ENCODE results near the gene ASPG. TPM values are rescaled to one million over a fixed set of nuclear protein-coding genes. Genes with fewer than 3 reads are reported as not detected.

Gene ASPG
- total and polyA plus RNA-seq, 2 donors (not counting 3 experiments of a cell fraction or from before 2014, with no cell fraction given), result not detected

GRCh38 chr14:104102282-104102914, 16.9 kb downstream of the ASPG start:
- TF ChIP-seq MYC (IDR thresholded peaks at IDR 0.05; ENCODE audit: low read depth, low read length), result no peak
- TF ChIP-seq POLR2A (IDR thresholded peaks at IDR 0.05; ENCODE audit: low read depth, low read length), result no peak
- no peak for TF ChIP-seq CTCF (IDR thresholded peaks at IDR 0.05; ENCODE audit: extremely low read depth in 1 of 2, insufficient read depth in 1 of 2, low read depth in 1 of 2, low read length in 2 of 2)
- TF ChIP-seq MAX (IDR thresholded peaks at IDR 0.05; ENCODE audit: insufficient read depth, insufficient read length), result no peak
- no peak for TF ChIP-seq GATA2 (IDR thresholded peaks at IDR 0.05; ENCODE audit: insufficient read depth, insufficient read length, low read depth, low read length)
- TF ChIP-seq JUN (IDR thresholded peaks at IDR 0.05; ENCODE audit: borderline replicate concordance, insufficient read depth, insufficient read length, low read depth), result no peak
- no peak for TF ChIP-seq FOS (IDR thresholded peaks at IDR 0.05; ENCODE audit: borderline replicate concordance, insufficient read depth, low read length)
- no peak for TF ChIP-seq POLR2AphosphoS5 (IDR thresholded peaks at IDR 0.05; ENCODE audit: insufficient read depth, low read depth, low read length)
- TF ChIP-seq EZH2 (IDR thresholded peaks at IDR 0.05; ENCODE audit: borderline replicate concordance, low read depth, low read length, severe bottlenecking), result no peak
- H3K27ac ChIP-seq (ENCODE audit: insufficient read depth, low read depth, low read length), result no peak overlapping the region
- BruUV-seq (replicated peaks), result no TSS peak
- no peaks in the 10 kb centered on the region for H4K20me1 ChIP-seq (replicated peaks; ENCODE audit: control insufficient read depth, extremely low read depth, insufficient read depth, low read length)
- CTCF ChIA-PET, result no interaction called here
- dilution Hi-C loops (cut with MboI; ENCODE audit: extremely low pct_ligation_motif_present, low sequenced_read_pairs) (no loop called here), intact Hi-C loops (cut with micrococcal nuclease) (no loop called here)
- no peak overlapping the region for H3K4me2 ChIP-seq (ENCODE audit: insufficient read depth, low read length)
- no peaks in the 10 kb centered on the region for H3K27me3 ChIP-seq (ENCODE audit: control insufficient read depth in 2 of 2, insufficient read depth in 2 of 2, low read length in 2 of 2)
- no peak overlapping the region for H2AFZ ChIP-seq (ENCODE audit: low read depth, low read length)
- H3K9ac ChIP-seq (replicated peaks; ENCODE audit: extremely low read depth, insufficient read depth, low read length), result no peak overlapping the region
- H3K4me1 ChIP-seq (ENCODE audit: control insufficient read depth, extremely low read depth, insufficient read depth, low read length), result no peaks in the 10 kb centered on the region
- H3K79me2 ChIP-seq (ENCODE audit: control insufficient read depth, insufficient read depth, low read length), result no peaks in the 10 kb centered on the region
- POLR2A ChIA-PET, result no interaction called here
- DNase-seq (ENCODE audit: low read depth, low spot score) (no peak), FAIRE-seq (no peak)
- no peak overlapping the region for H3K4me3 ChIP-seq (replicated peaks in 1 of 3; ENCODE audit: insufficient read depth in 1 of 3, low read depth in 1 of 3, low read length in 3 of 3)
- H3K9me3 ChIP-seq (replicated peaks; ENCODE audit: control insufficient read depth, insufficient read depth, low read length), result no peaks in the 10 kb centered on the region
- no peaks in the 10 kb centered on the region for H3K9me1 ChIP-seq (replicated peaks; ENCODE audit: control insufficient read depth, extremely low read depth, insufficient read depth, low read length)
- no peaks in the 10 kb centered on the region for H3K36me3 ChIP-seq (ENCODE audit: control insufficient read depth in 2 of 2, extremely low read depth in 1 of 2, insufficient read depth in 2 of 2, low read length in 2 of 2)

Data from endothelial cell of umbilical vein (primary cell).